ENCODE data around the gene FAM135A.
"Not testable (repeated sequence)": the region's sequence is repeated elsewhere in the genome, so short reads cannot be mapped to it uniquely, and the experiment has no call there.

FAM135A gene

DNA sequence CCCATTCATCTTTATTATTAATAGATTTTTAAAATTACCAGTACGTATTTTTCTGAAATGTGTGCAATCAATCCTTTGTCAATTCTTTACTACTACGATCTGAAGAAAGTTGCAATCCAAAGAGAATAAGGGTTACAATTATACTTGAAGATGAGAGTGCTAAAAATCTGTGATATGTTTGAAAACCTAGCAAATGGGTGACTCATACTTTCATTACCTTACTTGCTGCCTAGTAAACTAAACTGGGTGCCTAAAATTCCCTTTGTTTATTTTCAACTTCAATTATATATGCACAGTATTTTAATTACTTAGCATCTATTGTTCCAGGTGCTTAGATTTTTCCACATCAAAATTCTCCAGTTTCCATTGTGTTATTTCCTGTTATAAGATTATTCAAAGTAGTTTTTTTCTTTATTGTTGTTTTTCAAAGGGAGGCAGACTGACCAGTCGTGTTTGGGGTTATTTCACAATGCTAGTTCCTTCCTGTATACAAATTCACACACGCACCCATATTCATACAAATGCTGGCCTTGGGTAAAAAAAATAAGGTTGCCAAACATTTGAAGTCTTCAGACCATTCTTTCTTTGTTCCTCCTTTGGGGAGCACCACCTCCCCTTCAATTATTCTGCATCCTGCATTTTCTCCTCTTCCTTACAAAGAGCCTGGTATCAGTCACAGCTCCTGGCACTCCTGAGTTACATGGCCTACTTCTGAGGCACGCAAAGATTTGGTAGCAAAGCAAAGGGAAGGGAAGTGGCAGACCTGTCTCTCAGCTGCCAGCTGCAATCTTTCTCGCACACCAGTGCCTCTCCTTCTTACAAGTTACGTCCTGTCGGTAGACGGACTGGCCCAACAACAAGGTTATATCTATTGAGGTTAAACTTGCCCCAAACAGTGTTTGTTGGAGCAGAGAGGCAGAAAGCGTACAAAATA, 16.2 kb upstream of the FAM135A start:
- DNase-seq (ENCODE audit: low spot score): no peak

DNA sequence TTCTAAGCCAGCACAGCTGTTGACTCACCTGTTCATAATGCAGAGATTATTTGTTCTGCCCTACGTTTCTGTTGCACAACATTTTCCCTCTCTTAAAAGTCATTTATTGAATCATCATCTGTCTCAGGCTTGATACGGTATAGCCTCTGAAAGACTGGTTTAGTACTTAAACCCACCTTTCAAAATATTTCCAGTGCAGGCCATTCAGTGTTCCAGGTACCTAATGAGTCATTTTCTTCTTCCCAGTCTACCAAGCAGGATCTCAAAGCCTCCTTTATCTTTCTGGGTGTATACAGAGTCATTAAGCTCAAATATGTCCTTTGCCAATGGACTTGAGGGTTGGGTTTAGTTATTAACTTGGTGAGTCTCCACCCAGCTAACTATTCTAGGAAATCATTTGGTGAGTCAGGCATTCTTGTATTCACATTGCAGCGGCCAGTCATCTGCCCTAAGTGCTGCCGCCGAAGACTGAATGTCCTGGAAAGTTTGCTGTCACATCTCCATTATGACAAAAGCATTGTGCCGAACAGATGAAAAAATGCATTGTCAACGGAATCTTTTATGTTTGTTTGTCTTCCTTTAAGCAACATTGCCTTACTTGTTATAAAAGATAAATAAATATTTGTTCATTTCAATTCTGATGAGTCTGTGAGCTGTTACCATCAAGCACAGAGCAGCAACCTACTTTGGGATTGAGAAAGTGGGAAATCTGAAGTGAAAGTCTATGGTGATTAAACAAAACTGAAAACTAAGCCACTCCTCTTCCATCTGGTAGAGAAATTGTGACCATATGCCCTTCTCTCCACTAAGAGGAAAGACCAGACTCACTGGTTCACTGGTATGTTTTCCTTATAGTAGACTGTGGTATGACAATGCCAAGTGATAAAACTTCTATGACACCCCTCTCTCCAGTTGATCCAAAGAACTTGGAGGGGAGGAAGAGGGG, 14.3 kb upstream of the FAM135A start:
- DNase-seq (ENCODE audit: low spot score): no peak

DNA sequence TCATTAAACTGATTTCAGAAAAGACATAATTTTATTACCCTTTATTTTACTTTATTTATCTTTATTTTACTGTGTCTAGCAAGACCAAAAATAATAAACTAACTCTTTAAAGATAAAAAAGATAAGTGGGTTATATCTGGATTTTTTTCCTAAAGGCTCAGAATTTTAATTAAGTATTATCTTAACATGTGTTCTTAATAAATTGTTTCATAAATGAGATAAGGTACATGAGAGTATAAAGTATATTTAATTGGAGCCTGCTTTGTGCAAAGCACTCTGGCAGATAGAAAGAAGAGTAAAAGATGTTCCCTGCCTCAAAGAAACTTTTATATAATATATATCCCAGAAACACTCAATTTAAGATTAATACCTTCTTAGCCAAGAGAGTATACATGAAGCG, 8.7 kb upstream of the FAM135A start:
- no peak for DNase-seq (ENCODE audit: low spot score)

DNA sequence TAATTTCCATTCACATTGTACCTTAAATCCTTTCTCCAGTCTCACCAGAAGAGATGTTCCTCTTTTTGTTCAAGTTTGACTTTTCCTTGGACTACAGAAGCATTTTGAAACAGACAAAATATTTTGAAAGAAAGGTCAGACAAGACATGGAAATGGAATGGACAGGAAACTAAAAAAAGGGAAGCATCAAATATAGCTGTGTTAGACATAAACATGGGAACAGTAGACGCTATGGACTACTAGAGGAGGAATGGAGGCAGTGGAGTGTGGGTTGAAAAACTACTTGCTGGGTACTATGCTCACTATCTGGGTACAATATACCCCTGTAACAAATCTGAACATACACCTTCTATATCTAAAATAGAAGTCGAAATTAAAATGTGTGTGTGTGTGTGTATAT, 4.1 kb upstream of the FAM135A start:
- DNase-seq (ENCODE audit: low spot score): no peak

DNA sequence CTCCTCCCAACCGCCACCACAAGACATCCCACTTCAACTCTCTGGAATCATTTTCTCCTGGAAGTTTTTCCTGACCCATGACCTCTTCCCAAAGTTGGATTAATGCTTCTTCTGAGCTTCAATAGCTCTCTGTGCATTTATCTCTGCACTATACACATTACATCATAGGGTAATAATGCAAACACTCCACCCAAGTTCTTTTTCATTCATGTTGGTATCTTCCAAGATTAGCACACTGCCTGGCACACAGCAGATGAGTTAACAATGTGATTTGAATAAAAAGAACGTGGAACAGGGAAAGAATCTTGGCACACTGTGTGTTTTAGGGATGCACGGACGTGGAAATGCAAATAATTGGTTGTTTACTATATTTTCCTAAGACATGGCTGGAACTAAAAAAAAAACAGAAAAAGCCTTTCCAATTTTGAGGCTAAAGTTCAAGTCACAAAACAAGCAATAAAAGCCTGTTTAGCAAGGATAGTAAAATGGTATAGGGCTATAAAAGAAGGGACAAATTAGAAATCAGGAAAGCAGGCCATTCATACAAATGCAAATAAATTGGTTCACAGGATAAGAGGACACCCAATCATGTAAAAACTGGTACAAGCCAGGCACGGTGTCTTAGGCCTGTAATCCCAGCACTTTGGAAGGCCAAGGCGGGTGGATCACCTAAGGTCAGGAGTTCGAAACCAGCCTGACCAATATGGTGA, 1.6 kb upstream of the FAM135A start:
- no peak for DNase-seq (ENCODE audit: low spot score)

DNA sequence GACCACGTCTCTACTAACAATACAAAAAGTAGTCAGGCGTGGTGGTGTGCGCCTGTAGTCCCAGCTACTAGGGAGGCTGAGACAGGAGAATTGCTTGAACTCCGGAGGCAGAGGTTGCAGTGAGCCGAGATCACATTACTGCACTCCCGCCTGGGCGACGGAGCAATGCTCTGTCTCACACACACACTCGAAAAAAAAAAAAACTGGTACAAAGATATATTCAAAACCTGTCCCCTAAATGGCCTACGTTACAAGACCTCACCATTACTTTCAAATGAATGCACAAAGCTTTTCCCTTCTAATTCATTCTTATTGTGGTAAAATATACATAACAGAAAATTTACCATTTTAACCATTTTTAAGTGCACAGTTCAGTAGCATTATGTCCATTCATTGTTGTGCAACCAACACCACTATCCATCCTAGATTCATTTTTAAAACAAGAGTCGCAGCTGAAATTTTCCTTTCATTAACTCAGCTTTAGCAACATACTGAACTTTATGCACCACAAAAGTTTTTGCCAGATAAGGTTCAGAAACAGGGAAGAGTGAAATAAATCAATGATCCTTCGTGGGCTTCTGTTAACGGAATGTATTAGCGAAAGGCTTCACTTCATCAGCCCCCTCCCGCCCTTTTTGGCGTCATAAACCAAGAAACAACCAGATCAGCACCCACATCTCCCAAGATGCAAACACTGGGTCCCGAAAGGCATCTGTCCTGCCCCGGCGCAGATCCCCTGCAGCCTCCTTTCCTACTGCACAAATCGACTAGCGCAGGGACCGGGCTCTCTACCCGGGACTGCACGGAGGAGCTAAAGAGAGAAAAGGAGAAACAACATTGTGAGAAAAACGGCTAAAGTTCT, 825 bp upstream of the FAM135A start:
- no peak for DNase-seq (ENCODE audit: low spot score)

DNA sequence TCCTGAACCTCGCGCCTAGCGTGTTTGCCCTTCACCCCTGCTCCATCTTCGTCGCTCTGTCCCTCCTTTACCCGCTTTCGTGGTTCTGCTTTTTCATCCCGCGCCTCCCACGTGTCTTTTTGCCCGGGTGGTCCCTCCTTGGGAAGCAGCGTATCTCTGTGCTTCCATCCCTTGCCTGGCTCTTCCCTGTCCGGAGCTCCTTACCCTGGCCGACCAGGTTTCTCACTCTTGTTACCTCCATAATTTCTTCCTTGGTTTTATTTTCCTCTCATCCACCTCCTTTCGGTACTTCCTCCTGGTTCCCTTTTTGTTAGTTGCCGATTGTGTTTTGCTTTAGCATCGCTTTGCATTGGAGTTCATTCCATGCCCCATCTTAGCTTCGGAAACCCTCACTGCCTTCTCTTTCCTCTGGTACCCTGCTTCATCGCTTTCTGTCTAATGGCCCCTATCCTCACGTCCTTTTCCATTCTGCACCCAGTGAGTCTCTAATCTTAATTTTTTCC, 735 bp downstream of the FAM135A start:
- DNase-seq (ENCODE audit: low spot score): peak; percentile 13

DNA sequence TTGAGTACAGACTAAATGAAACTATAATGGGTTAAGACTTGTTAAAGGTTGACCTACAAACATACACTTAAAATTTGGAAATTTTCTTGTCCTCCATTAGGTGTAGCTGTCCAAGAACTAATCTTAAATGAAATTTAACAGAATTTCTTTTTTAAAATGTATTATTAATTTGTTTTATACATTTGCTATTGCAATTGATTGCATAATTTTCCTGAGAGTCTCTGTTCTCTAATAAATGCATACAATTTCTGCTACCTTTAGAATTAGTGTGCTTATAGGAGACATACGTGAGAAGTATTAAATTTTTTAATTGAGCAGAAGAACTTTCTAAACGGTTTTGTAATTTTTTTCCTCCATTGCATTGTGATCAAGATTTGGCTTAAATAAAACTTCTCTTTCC, 1.5 kb downstream of the FAM135A start:
- DNase-seq (ENCODE audit: low spot score): no peak

DNA sequence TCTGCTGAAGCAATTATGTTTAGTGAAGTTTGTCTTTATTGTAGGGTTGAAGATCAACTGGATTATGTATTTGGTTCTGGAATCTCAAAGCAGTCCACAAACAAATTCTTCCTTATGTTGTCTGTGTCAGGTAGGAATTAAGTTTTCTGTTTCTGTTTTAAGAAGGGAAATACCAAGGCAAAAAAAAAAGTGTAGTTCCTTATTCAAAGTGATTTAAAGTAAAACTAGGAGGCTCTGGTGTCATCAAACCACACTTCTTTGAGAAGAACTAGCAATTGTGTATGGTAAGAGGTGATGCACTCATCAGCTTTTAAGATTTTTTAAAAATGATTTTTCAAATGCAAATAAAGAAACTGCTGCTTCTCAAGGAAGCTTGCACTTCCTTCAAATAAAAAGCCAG, 1.9 kb downstream of the FAM135A start:
- no peak for DNase-seq (ENCODE audit: low spot score)

DNA sequence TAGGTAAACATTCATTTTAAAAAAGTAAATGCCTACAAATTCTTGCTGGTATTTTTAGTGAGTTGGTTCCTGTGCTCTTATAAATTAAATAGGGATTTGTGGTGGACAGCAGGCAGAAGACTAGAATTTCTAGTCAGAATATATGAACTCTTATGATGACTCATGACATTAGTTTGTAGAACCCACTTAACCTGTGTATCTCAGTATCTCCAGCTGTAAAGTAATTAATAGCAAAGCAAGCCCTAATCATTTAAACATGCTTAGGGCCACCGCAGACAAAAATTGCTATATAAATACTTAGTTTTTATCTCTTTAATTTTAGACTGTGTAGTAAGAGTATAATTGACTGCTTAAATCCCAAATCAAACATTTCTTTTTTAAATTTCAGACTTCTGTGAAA, 2.4 kb downstream of the FAM135A start:
- DNase-seq (ENCODE audit: low spot score): no peak

DNA sequence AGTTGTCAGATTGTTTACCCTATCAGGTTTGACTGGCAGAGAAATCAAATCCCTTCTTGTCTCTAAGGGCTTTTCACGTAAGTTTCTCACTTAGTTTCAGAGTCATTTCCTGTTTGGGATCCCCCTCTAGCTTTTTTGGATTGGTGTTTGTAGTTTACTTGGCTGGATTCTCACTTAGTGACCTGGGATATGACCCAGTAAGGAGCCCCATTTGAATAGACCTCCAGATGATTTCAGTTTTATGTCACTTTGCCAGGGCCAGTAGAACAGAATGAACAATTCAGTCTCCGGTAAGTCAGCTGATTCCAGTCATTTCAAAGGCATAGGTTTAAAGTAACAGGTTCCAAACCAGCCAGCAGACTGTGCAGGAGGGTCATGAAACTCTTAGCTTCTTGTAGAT, 8.2 kb downstream of the FAM135A start:
- DNase-seq (ENCODE audit: low spot score): no peak

DNA sequence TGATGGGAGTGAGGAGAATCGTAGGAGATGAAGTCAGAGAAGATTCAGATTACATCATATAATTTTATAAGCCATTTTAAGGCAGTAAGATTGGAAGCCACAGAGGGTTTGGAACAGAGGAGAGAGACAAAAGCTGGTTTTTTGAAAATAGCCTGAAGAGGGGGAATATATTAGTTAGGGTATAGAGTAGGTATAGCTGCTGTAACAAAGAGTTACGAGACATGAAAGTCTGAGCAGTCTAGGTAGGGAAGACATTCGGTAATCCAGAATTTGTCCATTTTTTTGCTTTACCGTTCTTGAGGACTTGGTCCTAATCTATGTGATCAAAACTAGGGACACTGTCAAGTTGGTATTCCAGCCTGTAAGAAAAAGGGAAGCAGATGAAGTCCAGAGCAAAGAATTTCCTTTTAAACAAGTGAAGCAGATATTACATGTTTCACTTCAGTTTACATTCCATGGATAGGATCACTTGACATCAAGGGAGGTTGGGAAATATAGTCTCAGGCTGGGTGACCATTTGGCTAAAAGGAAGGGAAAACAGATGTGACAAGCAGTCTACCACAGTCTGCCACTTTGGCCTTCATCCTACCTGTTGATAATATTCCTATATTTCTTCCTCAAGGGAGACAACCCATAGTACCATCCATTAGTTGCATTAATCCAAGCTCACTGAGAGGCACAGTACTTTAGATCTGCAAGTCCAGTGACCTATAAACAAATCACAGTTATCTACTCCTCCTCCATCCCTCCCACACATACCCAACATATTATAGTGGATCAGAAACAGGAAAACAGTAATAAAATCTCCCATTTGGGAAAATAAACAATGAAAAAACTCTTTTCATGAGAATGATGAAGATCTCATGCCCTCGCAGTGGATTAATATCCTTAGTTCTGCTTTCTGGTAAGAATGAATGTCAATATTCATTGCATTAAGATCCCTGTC, 10.2 kb downstream of the FAM135A start:
- DNase-seq (ENCODE audit: low spot score): no peak

DNA sequence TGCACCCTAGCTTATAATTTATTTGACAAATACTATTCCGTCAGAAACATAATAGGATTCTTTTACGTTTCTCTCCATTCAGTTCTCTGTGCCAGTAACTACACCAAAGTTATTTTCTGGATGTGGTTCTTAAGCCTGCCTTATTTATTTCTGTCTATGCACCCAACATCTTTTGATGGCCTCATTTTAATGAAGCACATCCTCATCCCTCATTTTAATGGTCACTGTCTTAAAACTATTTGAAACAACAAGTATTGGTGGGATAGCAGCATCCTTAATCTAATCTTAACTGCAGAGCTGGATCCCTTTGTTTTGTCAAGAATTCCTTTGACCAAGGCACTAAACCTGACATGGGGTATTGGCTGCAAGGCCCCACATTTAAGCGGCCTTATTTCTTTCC, 11.0 kb downstream of the FAM135A start:
- no peak for DNase-seq (ENCODE audit: low spot score)

DNA sequence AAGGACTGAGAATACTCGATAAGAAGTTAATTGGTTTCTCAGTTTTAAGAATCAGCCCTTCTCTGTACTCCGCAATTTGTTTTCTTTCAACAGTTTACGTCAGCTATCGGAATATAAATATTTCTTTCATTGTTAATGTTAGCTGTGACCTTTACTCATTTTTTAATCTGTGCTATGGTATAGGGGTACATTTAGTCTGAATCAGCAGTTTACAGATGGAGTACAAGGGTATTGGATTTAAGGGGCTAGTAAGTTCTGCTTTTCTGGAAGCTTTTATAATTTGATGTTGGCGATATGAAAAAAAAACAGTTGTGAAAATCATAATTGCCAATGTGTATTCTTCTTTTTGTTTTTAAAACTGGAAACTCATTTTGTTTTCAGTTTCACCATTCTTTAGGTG, 23.0 kb downstream of the FAM135A start:
- DNase-seq (ENCODE audit: low spot score): no peak

DNA sequence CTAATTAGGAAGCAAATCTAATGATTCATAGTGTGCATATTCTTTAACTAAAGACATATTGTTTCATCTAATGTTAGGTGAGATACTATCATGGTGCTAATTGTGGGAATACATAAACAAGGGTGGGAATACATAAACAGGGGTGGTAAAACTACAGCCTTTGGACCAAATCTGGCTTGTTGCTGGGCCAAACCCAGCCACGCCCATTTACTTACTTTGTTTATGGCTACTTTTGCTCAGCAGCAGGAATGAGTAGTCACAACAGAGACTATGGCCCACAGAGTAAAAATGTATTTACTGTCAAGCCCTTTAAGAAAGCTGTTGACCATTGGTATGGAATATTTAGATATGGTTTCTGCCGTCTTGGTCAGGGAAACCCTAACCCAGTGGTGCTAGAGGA, 31.7 kb downstream of the FAM135A start:
- DNase-seq (ENCODE audit: low spot score): no peak

DNA sequence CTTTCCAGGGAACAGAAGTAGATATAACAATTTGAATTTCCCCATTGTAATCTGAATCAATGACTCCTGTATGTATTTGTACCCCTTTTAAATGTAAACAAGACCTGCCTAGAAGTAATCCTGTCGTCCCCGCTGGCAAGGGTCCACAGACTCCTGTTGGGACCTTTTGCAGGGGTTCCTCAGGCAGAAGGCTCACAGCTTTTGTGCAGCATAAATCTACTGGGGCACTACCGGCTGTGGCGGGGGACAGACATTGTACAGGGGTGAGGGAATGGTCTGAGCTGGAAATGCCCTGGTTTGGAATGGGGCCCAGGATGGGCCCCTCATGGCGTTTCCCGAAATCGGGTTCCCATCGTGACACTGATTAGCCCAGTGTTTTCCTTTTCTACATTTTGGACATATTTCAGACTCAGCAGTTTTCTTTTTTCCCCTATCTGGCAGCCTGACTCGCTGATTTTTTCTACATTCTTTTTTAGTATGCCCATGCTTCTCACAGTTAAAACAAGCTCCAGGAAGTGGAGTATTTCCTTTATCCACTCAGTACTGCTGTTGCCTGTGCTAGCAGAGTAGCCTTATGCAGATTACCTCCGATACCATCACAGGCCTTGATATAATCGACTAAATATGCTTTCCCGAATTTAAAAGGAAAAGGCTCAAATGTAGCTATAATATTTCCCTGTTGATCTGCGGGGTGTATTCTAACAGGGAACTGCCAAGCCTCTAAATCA, 34.2 kb downstream of the FAM135A start:
- DNase-seq (ENCODE audit: low spot score): not testable (repeated sequence)

DNA sequence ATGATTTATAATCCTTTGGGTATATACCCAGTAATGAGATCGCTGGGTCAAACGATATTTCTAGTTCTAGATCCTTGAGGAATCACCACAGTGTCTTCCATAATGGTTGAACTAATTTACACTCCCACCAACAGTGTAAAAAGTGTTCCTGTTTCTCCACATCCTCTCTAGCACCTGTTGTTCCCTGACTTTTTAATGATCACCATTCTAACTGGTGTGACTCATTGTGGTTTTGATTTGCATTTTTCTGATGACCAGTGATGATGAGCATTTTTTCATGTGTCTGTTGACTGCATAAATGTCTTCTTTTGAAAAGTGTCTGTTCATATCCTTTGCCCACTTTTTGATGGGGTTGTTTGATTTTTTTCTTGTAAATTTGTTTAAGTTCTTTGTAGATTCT, 40.6 kb downstream of the FAM135A start:
- DNase-seq (ENCODE audit: low spot score): not testable (repeated sequence)

DNA sequence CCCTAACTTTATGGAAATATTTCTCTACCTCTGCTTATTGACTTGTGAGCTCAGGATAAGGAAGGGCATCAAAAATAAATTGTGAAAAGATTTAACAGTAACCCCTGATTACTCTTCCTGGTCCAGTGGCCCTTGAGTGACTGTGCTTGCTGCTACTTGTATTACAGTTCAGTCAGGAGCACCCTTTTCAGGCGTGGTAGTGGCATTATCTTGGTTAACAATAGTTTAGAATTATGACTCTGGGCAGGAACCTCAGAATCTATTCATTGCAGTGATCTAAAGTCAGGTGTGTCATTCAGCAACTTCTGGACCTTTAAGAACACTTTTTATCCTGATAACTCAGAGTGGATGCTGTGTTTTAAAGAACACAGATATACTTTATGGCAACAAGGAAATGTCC, 43.4 kb downstream of the FAM135A start:
- DNase-seq (ENCODE audit: low spot score): no peak

DNA sequence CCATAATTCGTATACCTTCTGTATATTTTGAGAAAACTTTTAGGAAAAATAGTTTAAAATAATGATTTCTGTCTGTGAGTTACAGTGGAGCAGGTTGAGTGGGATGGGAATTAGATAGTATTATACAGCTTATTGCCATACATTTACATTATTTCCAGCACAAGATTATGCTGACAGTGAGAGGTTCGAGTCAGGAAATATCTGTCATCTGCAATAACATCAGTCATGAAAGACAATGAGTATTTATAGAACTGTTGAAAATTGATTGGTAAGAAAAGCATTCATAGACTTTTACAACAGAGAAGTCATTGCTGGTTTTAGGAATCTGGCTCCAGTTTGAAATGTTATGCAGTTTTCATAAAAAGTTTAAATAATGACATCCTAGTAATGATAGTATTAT, 45.9 kb downstream of the FAM135A start:
- no peak for DNase-seq (ENCODE audit: low spot score)

Data from CD4-positive, alpha-beta T cell treated with Interleukin-2 at 100 ng/mL for 4 hours (primary cell).